GOT3 (cell line): ENCODE results near the gene FOXE1.

ENCODE experiments used
- DNase-seq: peaks from one replicate; lab custom pipeline; 2025; ENCODE audit warnings: mixed read lengths; lab: John Stamatoyannopoulos, UW

Gene FOXE1

DNA sequence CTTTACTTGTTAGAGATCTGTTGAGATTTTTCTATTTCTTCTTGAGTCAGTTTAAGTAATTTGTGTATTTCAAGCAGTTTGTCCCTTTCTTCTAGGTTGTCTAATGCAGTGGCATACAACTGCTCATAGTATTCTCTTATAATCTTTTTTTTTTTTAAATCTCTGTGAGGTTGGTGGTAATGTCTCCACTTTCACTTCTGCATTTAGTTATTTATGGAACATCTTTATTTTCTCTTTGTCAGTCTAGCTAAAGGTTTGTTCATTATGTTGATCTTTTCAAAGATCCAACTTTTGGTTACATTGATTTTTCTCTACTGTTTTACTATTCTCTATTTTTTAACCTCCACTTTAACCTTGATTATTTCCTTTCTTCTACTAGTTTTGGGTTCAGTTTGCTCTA, 13.8 kb downstream of the FOXE1 start:
- DNase-seq: no peak

DNA sequence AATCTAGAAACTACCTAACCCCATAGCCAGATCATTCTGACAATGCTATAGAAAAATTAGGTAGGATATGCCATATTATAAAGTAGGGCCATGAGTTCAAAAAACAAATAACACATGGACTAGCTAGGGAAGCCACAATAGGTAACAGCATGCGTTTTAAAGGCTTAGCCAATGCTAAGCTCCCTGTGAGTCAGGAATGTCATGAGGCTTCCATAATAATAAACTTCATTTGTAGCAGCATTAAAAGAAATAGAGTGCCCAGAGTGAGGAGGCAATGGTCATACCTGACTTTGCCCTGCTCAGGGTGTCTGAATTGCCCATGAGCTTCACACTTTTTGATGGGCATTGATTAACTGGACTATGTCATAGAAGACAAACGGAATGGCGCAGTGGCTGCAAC, 15.8 kb downstream of the FOXE1 start:
- no peak for DNase-seq

DNA sequence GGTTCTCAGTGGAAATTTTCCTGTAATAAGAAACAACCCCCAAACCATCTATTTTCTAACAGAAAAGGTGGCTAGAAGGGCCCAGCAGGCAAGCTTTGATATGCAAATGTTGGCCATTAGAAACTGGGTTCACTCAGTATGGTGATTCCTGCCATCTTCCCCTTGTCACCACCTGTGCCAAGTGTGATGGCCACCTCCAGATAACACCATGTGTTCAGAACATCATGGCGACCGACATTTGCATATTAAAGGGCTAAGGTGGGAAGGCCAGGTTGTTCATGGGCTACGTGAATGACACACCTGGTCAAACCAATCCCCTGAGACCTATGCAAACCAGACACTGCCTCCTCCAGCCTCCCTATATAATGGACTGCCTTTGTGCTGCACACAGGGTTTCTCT, 20.4 kb downstream of the FOXE1 start:
- no peak for DNase-seq

DNA sequence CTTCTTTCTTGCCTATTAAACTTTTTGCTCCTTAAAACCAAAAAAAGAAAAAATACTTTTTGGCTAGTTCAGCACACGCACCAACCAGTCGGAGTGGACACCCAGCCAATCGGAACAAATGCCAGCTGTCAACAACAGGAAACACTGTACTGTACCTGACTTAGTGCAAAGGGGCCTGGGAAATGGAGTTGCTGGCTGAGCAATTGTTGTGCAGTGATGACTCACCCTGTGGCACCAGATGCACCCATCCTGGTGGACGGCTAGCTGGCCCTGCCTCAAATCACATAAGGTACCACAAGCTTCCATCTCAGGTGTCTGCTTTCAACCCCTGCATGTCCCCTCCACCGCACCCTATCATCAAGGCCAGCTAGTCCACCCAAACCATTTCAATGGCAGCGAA, 20.9 kb downstream of the FOXE1 start:
- DNase-seq: no peak

DNA sequence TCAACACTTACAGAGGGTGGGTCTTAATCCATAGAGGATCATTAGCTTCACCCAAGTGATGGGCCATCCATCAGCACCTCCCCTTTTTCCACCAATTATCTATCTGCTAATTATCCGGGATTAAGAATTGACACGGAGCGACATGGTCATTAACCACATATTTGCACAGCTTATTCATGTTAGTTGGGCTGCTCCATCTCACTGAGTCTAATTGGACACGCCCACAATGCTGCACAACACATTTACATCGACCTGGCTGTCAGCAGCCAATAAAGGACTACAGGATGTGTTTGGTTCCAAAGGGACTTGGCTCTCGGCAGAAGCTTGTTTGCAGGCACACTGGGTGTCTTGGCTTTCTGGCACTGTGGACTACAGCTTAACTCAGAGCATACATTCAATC, 21.6 kb downstream of the FOXE1 start:
- DNase-seq: no peak

DNA sequence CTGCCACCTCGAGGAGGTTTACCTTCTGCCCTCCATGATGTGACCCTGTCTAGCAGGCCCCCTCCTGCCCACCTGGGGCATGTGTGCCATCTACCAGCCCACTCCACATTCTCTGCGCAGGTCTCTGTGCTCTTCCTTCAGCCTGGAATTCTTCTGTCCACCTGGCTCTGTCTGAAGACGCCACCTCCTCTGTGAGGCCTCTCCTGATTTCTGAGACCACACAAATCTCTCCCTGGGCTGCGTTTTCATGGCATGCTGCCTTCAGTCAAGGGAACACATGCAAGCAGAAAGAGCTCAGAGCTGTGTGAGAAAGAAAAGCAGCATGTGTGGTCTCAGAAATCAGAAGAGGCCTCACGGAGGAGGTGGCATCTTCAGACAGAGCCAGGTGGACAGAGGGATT, 22.1 kb downstream of the FOXE1 start:
- no peak for DNase-seq

DNA sequence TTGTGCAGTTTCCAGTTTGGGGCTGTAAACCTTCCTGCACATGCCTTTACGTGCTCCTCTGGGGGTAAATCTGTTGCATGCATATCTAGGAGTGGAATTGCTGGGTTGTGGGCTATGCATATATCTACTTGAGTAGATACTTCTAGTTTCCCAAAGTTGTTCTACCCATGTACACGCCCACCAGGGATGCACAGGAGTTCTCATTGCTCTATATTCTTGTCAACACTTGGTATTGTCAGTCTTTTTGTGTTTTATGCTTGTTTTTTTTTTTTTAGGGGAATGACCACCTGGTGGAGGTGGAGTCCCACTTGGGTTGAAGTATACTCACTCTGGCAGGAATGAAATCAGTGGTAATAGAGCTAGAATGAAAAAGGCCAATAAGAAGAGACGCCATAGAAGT, 23.0 kb downstream of the FOXE1 start:
- DNase-seq: no peak

DNA sequence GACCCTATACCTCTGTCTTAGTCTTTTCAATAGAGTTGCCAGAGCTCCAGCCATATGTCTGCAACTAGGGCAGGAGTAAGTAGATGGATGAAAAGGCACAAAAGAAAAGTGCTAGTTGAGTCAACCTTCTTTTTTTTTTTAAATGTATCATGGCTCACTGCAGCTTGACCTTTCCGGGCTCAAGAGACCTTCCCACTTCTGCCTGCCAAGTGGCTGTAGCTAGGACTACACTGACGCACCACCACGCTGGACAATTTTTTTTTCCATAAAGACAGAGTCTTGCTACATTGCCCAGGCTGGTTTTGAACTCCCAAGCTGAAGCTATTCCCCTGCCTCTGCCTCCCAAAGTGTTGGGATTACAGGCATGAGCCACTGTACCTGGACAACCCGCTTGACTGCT, 27.3 kb downstream of the FOXE1 start:
- no peak for DNase-seq

DNA sequence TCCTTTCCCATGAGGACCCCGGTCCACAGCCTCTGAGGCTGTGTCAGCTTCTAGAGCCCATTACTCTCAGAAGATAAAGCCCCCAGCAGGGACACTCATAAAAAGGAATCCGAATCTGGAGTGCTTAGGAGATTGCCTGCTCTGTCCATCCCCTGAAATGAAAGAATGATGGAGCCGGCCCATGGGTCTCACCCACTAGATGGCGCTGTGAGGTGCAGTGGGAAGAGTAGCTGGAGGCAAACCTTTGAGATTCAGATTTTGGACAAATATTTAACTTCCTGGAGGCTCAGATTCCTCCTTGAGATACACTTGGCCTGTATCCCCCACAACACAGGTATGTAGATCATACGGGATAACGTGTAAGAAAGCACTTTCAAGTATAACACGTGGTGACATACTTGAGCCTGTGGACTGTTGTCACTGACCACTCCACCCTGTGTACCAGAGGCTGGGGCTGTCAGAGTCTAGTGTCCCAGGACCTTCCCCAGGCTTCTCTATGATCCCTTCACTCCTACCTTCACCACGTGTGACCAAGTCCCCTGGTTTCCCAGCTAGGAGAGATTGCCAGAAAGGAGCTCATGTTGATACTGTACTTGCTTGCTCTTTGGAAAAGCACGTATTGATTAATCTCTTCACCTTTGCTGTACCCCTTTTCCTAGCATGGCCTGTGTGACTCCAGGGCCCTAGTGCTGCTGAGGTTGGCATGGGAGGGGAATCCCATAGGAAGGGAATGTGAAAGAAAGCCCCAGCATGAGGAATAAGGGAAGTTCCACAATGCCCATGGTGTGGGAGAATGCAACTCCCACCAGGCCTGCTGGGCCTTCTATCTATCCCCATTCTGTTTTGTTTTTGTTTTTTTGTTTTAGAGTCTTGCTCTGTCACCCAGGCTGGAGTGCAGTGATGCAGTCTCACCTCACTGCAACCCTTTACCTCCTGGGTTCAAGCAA, 37.2 kb downstream of the FOXE1 start:
- no peak for DNase-seq

DNA sequence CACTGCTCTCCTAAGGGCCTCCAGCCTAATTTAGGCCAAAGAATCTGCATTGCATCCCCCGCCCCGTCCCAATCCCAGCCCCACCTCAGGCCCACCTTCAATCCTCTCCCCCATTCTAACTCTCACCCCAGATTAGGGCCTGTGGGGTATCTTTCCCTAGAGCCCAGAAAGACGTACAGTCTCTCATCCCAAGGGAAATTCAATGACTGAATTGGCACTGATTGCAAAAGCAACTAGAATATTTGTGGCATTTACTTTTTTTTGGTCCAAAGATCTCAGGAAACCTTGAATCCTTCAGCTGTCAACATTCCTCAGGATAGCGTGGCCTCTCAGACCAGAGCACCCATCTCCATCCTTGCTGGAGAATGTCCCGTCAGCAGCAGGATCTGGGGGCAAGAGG, 38.7 kb downstream of the FOXE1 start:
- DNase-seq: no peak

DNA sequence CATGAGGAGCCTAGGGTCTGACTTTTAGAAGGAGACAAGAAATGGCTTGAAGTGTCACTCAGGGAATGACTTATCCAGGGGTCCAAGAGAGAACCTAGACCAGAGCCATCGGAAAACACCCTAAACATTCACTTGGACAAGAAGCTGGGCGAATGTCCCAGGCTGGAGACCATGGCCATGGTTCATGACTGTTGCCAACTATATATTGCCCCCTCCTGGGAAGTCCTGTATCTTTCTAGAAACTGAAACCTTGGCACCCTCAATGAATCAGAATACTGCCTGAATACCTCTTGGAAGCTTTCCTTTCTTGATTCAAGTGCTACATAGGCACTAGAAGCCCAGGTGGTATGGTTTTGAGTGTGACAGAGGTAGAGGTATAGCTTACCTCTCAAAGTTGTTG, 39.4 kb downstream of the FOXE1 start:
- no peak for DNase-seq

DNA sequence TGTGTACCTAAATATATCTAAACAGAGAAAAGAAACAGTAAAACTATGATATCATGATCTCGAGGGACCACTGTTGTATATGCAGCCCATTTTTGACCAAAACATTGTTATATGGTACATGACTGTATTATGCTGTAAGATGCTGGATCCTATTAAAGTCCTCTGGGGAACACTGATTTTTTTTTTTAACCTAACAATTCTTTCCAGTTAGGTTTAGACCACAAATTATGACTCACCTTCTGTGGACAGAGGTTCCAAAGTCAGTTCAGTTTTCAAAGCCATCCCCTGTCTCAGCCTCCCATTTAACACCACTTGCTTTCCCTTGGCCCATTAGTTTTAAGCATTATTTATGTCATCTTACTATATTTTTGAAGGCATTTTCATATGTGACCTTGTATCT, 42.2 kb downstream of the FOXE1 start:
- no peak for DNase-seq

DNA sequence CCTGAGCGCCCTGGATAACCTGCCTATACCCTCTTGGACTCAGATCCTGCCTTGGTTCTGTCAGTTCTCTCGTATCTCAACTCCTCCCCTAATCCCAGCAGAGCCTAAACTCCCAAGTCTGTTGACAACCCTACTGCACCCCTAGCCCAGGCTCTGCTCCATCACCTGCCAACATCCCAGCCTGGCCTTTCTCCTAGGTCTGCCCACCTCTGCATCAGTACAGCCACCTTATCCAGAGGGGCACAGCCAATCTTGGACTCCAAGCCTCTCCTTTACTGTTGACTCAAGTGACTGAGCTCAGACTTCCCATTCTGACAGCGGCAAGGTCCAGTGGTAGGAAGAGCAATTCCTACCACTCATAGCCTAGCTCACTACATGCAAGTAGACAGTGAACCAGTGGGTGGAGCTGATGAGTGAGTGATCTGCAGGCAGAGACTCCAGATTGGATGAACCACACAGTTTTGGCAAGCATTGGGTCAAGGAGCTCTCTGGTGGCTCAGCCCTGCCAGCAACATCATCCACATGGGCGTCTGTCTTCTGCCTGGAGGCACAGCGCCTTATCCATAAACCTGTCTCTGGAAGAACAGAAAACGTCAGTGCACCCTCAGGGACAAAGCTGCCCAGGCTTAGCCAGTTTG, 42.8 kb downstream of the FOXE1 start:
- DNase-seq: no peak

DNA sequence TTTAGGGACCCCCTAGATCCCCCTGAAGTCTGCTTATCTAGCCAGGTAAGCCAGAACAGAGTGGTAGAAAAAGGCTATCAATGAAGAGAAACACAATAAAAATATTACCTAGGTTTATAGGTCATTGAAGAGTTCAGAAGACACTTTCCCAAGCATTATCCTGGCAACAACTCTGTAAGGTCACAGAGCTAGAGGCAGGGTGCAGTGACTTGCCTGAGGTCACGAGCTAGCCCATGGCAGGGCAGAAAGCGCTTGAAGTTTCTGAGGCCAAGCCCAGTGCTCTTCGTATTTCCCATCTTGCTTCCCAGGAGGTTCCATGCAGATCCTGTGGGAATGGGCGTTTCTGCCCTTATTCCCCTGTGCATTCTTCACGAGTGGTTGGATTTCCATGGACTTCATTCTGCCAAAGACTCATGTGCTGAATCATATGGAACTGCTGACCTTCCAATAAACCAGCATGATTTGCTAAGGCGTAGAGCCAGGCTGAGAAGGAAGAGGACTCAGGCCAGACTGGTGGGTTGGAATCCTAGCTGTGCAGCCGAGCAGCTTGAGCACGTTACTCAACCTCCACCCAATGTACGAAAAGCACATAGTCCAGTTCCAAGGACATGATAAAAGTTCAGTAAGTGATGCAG, 47.2 kb downstream of the FOXE1 start:
- DNase-seq: no peak

DNA sequence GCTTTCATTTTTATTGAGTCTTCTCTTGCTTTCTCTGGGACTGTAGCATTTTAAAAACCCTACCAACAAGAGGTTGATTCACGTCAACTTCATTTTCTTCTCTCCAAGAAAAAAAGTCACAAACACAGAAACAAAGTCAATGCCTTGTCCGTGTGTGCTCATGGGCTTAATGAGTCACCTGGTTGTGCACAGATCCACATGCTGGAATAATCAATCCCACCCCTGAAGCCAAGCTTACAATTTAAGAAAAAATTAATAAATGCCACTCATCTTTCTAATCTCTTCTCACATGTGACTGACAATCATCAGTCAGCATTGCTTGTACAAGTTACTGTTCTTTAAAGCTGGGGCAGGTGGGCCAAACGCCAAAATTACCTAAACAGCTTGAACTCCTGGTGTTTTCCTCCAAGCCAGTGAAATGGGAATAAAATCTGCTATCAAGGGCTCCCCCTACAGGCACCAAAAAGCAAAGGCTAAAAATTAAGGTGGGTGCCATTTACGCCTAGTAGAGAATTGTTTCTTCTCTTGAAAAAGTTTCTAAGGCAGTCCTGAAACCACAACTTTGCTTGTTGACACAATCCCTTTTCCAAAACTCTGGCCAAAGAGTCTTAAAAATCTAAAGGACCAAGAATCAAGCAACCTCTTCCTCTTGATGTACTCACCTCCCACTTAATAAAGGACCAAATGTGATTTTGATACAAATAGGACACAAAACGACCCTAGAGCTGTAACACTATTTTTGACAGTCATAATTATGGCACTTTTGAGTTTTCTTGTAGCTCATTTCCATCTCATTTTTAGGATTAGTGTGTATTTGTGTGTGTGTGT, 47.9 kb downstream of the FOXE1 start:
- no peak for DNase-seq

DNA sequence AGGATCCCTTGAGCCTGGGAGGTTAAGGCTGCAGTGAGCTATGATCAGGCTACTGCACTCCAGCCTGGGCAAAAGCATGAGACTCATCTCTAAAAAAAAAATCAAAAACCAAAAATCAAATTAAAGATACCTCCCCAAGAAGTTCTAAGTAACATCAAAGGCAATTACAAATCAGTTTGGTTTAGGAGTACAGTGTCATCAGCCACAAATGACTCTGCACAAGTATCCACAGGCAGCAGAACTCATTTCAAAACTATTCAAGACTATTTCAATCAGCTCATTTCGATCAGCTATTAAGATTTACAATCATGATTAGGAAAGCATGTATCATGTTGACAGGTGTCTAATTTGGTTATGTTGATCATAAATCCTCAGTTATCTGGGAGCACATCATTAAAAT, 50.2 kb downstream of the FOXE1 start:
- no peak for DNase-seq

DNA sequence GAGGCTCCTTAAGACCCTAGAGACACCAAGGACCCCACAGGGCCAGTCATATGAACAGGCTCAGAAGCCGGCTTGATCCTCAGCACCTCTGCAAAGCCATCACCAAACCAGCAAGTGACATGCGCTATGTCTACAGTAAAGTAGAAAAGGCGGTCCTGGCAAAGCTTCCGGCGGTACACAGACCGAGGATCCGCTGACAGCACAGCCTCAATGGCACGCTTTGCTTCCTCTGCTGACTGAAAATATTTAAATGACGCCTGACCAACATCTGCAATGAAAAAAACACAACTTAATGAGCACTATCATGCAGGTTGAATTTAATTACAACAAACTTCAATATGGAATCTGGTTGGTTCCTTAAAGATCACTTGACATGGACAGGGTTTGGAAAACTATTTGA, 51.7 kb downstream of the FOXE1 start:
- no peak for DNase-seq

DNA sequence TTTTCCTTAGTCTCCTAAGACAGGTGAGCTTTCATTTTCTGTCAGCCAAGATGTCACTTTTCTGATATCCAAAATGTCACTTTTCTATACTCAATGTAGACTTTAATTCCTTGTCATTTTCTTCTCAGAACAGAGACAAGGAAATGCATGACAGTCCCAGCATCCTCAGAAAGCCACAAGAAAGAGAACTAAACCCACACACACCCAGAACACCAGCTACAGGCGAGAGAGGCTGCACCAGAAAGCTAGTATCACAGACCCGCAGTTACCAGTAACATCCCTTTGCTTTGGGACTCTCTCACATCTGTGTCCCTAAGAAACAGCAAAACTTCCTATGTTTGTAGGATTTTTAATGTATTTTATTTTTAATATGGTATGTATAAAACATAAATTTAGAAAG, 52.2 kb downstream of the FOXE1 start:
- DNase-seq: no peak
